HepG2 (cell line): ENCODE results near the gene RPS6KA2. TPM values are rescaled to one million over a fixed set of nuclear protein-coding genes. Genes with fewer than 3 reads are reported as not detected.
"Not testable (repeated sequence)": the region's sequence is repeated elsewhere in the genome, so short reads cannot be mapped to it uniquely, and the experiment has no call there.

Experiments
- CEBPG ChIP-seq: IDR thresholded peaks from 2 replicates; pipeline ENCODE4 v1.6.1; 2016
- HIVEP1 ChIP-seq: sonication (generic); formaldehyde crosslinking; IDR thresholded peaks from 2 replicates; pipeline ENCODE4 v1.4.0; 2020; ENCODE audit warnings: mild to moderate bottlenecking, missing genetic modification reagents
- RAD21 ChIP-seq: fragments of 450-650 bp; formaldehyde crosslinking; IDR thresholded peaks from 2 replicates; pipeline ENCODE4 v1.5.0; 2020; ENCODE audit warnings: mild to moderate bottlenecking
- RXRB ChIP-seq: IDR thresholded peaks from 2 replicates; pipeline ENCODE4 v1.6.1; 2016; ENCODE audit warnings: borderline replicate concordance, missing genetic modification reagents, missing compliant biosample characterization
- SAP130 ChIP-seq: IDR thresholded peaks from 2 replicates; pipeline ENCODE4 v1.6.1; 2016; ENCODE audit warnings: low read depth
- SMAD1 ChIP-seq: sonication (generic); formaldehyde crosslinking; IDR thresholded peaks from 2 replicates; pipeline ENCODE4 v1.4.0; 2020; ENCODE audit warnings: missing genetic modification reagents, low read depth, mild to moderate bottlenecking, borderline replicate concordance
- SOX13 ChIP-seq, 3 experiments: fragments of 450-650 bp in 1 of 3; sonication (generic) in 1 of 3; formaldehyde crosslinking in 1 of 3; IDR thresholded peaks in 2 of 3; conservative IDR thresholded peaks in 1 of 3; 2 replicates each; pipeline versions ENCODE4 v1.5.0 to v1.6.1; 2016 to 2020; ENCODE audit warnings: antibody characterized with exemption in 1 of 3, mild to moderate bottlenecking in 1 of 3, missing compliant biosample characterization in 1 of 3, missing genetic modification reagents in 1 of 3, moderate library complexity in 1 of 3
- TCF12 ChIP-seq, 2 experiments: fragments of 450-650 bp in 1 of 2; sonication (generic) in 1 of 2; formaldehyde crosslinking in 1 of 2; IDR thresholded peaks; 2 replicates each; pipeline versions ENCODE4 v1.6.1 to v1.8.0; 2017 to 2022; ENCODE audit warnings: antibody characterized with exemption in 1 of 2, mild to moderate bottlenecking in 1 of 2, missing genetic modification reagents in 1 of 2, moderate library complexity in 1 of 2
- YEATS4 ChIP-seq: sonication (generic); formaldehyde crosslinking; IDR thresholded peaks from 2 replicates; pipeline ENCODE4 v1.4.0; 2020; ENCODE audit warnings: missing genetic modification reagents, borderline replicate concordance
- ZBTB7B ChIP-seq: sonication (generic); formaldehyde crosslinking; IDR thresholded peaks from 2 replicates; pipeline ENCODE4 v1.4.0; 2020; ENCODE audit warnings: missing genetic modification reagents
- ZFX ChIP-seq: sonication (generic); formaldehyde crosslinking; IDR thresholded peaks from 2 replicates; pipeline ENCODE4 v1.4.0; 2020; ENCODE audit warnings: mild to moderate bottlenecking, low read depth, missing genetic modification reagents, moderate library complexity
- ZNF264 ChIP-seq: sonication (generic); formaldehyde crosslinking; IDR thresholded peaks from 2 replicates; pipeline ENCODE4 v1.4.0; 2020; ENCODE audit warnings: missing genetic modification reagents
- ZNF350 ChIP-seq: sonication (generic); formaldehyde crosslinking; IDR thresholded peaks from 2 replicates; pipeline ENCODE4 v1.4.0; 2020; ENCODE audit warnings: mild to moderate bottlenecking, low read depth, missing genetic modification reagents, borderline replicate concordance
- ZNF564 ChIP-seq: sonication (generic); formaldehyde crosslinking; IDR thresholded peaks from 2 replicates; pipeline ENCODE4 v1.8.1; 2023; ENCODE audit warnings: mild to moderate bottlenecking, missing genetic modification reagents
- ZNF572 ChIP-seq: sonication (generic); formaldehyde crosslinking; IDR thresholded peaks from 2 replicates; pipeline ENCODE4 v1.5.1; 2020; ENCODE audit warnings: mild to moderate bottlenecking, missing genetic modification reagents
- ZSCAN31 ChIP-seq: sonication (generic); formaldehyde crosslinking; IDR thresholded peaks from 2 replicates; pipeline ENCODE4 v1.5.0; 2020; ENCODE audit warnings: low read depth, mild to moderate bottlenecking, missing genetic modification reagents
- polyA plus RNA-seq, 8 experiments: library from polyadenylated mRNA; depleted of rRNA in 3 of 8; stranded (reverse) in 7 of 8; unstranded in 1 of 8; fragments of >200 nt; fragmentation: Illumina TruSeq in 4 of 8; extraction: Trizol in 4 of 8; gene quantifications; 2 replicates each; pipeline versions ENCODE4 v1.2.1 to v1.2.3, GENCODE V29; 2011 to 2016; ENCODE audit warnings: low read depth in 4 of 8, missing spikeins in 1 of 8, mixed read lengths in 1 of 8; ENCODE audit not compliant: insufficient read depth in 1 of 8
- total RNA-seq, 5 experiments: library from RNA; depleted of rRNA; stranded (reverse); fragments of >200 nt; fragmentation: Illumina TruSeq; extraction: Trizol; gene quantifications; 2 replicates each; pipeline ENCODE4 v1.2.3, GENCODE V29; 2016; ENCODE audit warnings: low read depth in 1 of 5
- TF ChIP-seq, protein P1 (sequence below): sonication (generic); formaldehyde crosslinking; IDR thresholded peaks from 2 replicates; pipeline ENCODE4; 2020; ENCODE audit warnings: missing genetic modification reagents, mild to moderate bottlenecking, borderline replicate concordance
- TF ChIP-seq, protein P2 (sequence below): sonication (generic); formaldehyde crosslinking; IDR thresholded peaks from 2 replicates; pipeline ENCODE4 v1.5.1; 2020; ENCODE audit warnings: mild to moderate bottlenecking, moderate library complexity, missing genetic modification reagents
- TF ChIP-seq, protein P3 (sequence below): sonication (generic); formaldehyde crosslinking; IDR thresholded peaks from 2 replicates; pipeline ENCODE4 v1.5.1; 2020; ENCODE audit warnings: missing genetic modification reagents, mild to moderate bottlenecking, borderline replicate concordance
- TF ChIP-seq, protein P4 (sequence below): IDR thresholded peaks from 2 replicates; pipeline ENCODE4 v1.6.1; 2016; ENCODE audit warnings: low read depth

Gene RPS6KA2
- total and polyA plus RNA-seq, 2 of the 13 experiments (the other 11 are each of a cell fraction or from before 2014, with no cell fraction given), result 0.22 to 0.38 TPM

- TF ChIP-seq, protein P1, sequence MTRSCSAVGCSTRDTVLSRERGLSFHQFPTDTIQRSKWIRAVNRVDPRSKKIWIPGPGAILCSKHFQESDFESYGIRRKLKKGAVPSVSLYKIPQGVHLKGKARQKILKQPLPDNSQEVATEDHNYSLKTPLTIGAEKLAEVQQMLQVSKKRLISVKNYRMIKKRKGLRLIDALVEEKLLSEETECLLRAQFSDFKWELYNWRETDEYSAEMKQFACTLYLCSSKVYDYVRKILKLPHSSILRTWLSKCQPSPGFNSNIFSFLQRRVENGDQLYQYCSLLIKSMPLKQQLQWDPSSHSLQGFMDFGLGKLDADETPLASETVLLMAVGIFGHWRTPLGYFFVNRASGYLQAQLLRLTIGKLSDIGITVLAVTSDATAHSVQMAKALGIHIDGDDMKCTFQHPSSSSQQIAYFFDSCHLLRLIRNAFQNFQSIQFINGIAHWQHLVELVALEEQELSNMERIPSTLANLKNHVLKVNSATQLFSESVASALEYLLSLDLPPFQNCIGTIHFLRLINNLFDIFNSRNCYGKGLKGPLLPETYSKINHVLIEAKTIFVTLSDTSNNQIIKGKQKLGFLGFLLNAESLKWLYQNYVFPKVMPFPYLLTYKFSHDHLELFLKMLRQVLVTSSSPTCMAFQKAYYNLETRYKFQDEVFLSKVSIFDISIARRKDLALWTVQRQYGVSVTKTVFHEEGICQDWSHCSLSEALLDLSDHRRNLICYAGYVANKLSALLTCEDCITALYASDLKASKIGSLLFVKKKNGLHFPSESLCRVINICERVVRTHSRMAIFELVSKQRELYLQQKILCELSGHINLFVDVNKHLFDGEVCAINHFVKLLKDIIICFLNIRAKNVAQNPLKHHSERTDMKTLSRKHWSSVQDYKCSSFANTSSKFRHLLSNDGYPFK (CRISPR knock-in tag), result peak; percentile 57; the same call in 1 of the 2 replicates
- TF ChIP-seq SMAD1 (CRISPR knock-in tag) (peak; percentile 83; the same call in 1 of the 2 replicates), ZNF564 (CRISPR knock-in tag) (0 out of 2 replicates have a peak, but pooled peaks have one; percentile 32), SOX13 (CRISPR knock-in tag; conservative IDR thresholded peaks at IDR 0.05 in 1 of 2, IDR thresholded peaks at IDR 0.05 in 1 of 2) (peak in 1 of 2 experiments; percentile 30; a peak in 1 of 4 replicates), YEATS4 (peak; percentile 55; the same call in 1 of the 2 replicates), ZNF264 (peak; percentile 39; the same call in 1 of the 2 replicates), HIVEP1 (CRISPR knock-in tag) (peak; percentile 66; the same call in 1 of the 2 replicates), RAD21 (CRISPR knock-in tag) (peak; percentile 98), ZSCAN31 (CRISPR knock-in tag) (peak; percentile 75), TCF12 (CRISPR knock-in tag; IDR thresholded peaks at IDR 0.05) (peak; percentile 69; the same call in 1 of the 2 replicates), CEBPG (0 out of 2 replicates have a peak, but pooled peaks have one; percentile 53), ZFX (CRISPR knock-in tag) (peak; percentile 33; the same call in 1 of the 2 replicates), RXRB (CRISPR knock-in tag) (peak; percentile 62), ZBTB7B (peak; percentile 98), SAP130 (peak; percentile 55; the same call in 1 of the 2 replicates), ZNF572 (CRISPR knock-in tag) (0 out of 2 replicates have a peak, but pooled peaks have one; percentile 62), ZNF350 (CRISPR knock-in tag) (peak; percentile 65; the same call in 1 of the 2 replicates)
- not testable (repeated sequence) for TF ChIP-seq SOX13, TCF12 (IDR thresholded peaks at IDR 0.05)
- TF ChIP-seq, protein P2, sequence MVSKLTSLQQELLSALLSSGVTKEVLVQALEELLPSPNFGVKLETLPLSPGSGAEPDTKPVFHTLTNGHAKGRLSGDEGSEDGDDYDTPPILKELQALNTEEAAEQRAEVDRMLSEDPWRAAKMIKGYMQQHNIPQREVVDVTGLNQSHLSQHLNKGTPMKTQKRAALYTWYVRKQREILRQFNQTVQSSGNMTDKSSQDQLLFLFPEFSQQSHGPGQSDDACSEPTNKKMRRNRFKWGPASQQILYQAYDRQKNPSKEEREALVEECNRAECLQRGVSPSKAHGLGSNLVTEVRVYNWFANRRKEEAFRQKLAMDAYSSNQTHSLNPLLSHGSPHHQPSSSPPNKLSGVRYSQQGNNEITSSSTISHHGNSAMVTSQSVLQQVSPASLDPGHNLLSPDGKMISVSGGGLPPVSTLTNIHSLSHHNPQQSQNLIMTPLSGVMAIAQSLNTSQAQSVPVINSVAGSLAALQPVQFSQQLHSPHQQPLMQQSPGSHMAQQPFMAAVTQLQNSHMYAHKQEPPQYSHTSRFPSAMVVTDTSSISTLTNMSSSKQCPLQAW, result peak; percentile 89
- TF ChIP-seq, protein P3, sequence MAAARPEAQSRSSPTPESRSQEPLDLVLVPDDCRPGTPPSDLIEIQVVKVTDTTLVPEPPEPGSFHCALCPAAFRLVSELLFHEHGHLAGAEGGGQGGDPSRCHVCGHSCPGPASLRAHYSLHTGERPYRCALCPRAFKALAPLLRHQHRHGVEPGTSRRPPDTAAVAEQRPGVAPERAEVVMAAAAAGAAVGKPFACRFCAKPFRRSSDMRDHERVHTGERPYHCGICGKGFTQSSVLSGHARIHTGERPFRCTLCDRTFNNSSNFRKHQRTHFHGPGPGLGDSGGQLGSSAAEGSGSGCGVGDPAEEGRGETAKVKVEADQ (CRISPR knock-in tag), result 0 out of 2 replicates have a peak, but pooled peaks have one; percentile 43
- TF ChIP-seq, protein P4, sequence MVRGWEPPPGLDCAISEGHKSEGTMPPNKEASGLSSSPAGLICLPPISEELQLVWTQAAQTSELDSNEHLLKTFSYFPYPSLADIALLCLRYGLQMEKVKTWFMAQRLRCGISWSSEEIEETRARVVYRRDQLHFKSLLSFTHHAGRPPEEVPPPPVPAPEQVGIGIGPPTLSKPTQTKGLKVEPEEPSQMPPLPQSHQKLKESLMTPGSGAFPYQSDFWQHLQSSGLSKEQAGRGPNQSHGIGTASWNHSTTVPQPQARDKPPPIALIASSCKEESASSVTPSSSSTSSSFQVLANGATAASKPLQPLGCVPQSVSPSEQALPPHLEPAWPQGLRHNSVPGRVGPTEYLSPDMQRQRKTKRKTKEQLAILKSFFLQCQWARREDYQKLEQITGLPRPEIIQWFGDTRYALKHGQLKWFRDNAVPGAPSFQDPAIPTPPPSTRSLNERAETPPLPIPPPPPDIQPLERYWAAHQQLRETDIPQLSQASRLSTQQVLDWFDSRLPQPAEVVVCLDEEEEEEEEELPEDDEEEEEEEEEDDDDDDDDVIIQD (CRISPR knock-in tag), result peak; percentile 31; the same call in 1 of the 2 replicates
Observed at GRCh38 chr6:166400649-166401250, 226.3 kb downstream of the RPS6KA2 start (continued).
